Lower leg skin (tissue), 4 donors: ENCODE results near the gene RCN2. TPM values are rescaled to one million over a fixed set of nuclear protein-coding genes. Genes with fewer than 3 reads are reported as not detected.

Experiments used
- DNase-seq, 2 donors: peaks; one replicate each; pipeline ENCODE4 v3.0.0-alpha.2; 2019; ENCODE audit warnings: low spot score in 2 of 2
- H3K4me3 ChIP-seq: fragments of 200-600 bp; sonication (generic); 2 replicates; pipeline ENCODE4 v1.5.1; 2017; ENCODE audit warnings: mild to moderate bottlenecking, low read depth; ENCODE audit not compliant: poor library complexity, severe bottlenecking
- POLR2A ChIP-seq, 2 donors: fragments of 450-650 bp; IDR thresholded peaks; one replicate each; pipeline ENCODE4 v1.6.1; 2016 to 2017; ENCODE audit warnings: antibody characterized with exemption in 2 of 2, mild to moderate bottlenecking in 1 of 2, moderate library complexity in 1 of 2
- WGBS, 2 donors: methylation state at CpG; one replicate each; pipeline ENCODE4 v1.1.5; 2018; 5-methylcytosine and 5-hydroxymethylcytosine counted together
- intact Hi-C: fragments of 100-400 bp; cut with DNase I; formaldehyde crosslinking; loops from one replicate; pipeline ENCODE4 v1.15.0; 2023; ENCODE audit warnings: low total_unique reads
- total RNA-seq, 4 donors: library from RNA; depleted of rRNA; stranded (reverse); fragments of >200 nt; gene quantifications; one replicate each; pipeline ENCODE4 v1.1.0, GENCODE V29; 2016
- TF ChIP-seq, protein P1 (sequence below), 3 donors: fragments of 450-650 bp; IDR thresholded peaks; one replicate each; pipeline ENCODE4 v1.5.1; 2016; ENCODE audit warnings: antibody characterized with exemption in 3 of 3, mild to moderate bottlenecking in 3 of 3, moderate library complexity in 2 of 3

RCN2 gene
- total RNA-seq, 4 donors from 2014 or later, result 21.4 to 29.2 (median 23.8) TPM

DNA sequence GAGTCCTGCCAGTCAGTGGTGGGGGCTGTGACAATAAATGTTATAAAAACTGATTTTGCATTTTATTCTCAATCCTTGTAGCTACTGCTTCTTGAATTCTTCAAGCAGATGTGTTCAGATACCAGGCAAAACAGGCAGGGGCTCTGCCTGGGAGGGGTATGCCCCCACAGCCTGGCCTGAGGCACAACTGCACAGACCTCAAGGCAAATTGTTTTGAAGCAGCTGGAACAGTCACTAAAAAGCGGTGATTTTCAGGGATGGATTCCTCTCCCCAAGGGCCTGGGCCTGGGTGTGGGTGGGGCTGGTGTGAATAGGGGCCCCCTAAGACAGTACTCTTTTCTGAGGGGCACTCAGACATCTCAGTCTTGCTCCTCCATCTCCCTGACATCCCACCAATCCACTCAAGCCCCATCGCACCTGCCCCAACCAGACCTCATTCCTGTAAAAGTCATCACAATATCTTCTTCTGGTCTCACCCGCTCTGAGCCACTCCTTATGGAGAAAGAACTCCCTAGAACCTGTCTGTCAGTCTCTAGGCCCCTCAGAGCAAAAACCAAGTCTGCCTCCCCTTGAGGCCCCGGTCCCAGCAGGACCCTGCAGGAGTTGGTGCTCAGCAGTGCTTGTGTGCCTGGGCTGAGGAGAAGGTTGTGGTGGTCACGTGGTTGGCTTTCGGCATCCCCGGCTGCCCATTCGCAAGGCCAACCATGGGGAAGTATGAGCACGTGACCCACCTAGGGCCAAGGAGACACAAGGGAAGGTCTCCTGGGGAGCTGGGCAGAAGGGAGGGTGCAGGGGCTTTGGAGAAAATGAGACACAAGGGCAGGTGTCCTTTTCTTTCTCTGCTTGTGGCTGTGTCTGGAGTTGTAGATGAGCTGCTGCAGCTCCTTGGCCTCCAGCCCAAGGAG is 60.4 kb downstream of the RCN2 start:
- intact Hi-C loops, result no loop called here
- TF ChIP-seq, protein P1, sequence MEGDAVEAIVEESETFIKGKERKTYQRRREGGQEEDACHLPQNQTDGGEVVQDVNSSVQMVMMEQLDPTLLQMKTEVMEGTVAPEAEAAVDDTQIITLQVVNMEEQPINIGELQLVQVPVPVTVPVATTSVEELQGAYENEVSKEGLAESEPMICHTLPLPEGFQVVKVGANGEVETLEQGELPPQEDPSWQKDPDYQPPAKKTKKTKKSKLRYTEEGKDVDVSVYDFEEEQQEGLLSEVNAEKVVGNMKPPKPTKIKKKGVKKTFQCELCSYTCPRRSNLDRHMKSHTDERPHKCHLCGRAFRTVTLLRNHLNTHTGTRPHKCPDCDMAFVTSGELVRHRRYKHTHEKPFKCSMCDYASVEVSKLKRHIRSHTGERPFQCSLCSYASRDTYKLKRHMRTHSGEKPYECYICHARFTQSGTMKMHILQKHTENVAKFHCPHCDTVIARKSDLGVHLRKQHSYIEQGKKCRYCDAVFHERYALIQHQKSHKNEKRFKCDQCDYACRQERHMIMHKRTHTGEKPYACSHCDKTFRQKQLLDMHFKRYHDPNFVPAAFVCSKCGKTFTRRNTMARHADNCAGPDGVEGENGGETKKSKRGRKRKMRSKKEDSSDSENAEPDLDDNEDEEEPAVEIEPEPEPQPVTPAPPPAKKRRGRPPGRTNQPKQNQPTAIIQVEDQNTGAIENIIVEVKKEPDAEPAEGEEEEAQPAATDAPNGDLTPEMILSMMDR (IDR thresholded peaks at IDR 0.05), result no peak
- no peak for TF ChIP-seq POLR2A (IDR thresholded peaks at IDR 0.05)
- WGBS, 2 donors, result 88 to 95% methylated on average over 9 of the region's 9 CpGs
- no peak overlapping the region for H3K4me3 ChIP-seq
- peak in 1 of 2 donors; percentile 90 for DNase-seq

DNA sequence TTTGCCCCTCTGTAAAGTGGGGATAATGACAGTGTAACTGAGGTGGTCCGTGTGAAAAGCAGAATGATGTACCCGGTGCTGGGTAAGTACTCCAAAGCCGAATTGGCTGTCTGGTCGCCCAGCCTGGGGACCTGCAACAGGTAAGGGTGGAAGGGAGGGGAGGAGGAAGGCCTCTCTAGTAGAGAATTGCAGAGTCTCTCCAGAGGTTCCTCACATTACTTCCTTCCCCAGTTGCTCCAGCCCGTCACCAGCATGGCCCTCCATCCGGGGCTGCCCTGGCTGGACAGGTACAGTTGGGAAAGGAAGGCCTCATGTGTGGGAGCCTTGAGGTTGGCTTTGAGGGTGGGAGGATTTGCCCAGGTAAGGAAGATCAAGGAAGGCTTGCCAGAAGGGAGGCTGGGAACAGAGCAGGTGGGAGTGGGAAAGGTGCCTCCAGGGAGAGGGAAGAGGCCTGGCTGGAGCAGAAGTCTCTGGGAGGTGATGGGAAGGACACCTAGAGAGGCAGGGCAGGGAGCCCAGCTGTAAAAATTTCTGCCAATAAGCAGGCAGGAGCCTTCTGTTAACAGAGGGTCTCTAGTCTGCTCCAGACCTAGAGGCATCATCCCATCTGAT is 61.7 kb downstream of the RCN2 start:
- intact Hi-C loops, result no loop called here
- TF ChIP-seq POLR2A (IDR thresholded peaks at IDR 0.05), result no peak
- no peak for DNase-seq
- 87 to 91% methylated on average over 6 of the region's 6 CpGs for WGBS, 2 donors
- H3K4me3 ChIP-seq, result no peak overlapping the region

GRCh38 chr15:76994001-76994400 is 62.5 kb downstream of the RCN2 start:
- intact Hi-C loops, result no loop called here
- DNase-seq, result no peak
- H3K4me3 ChIP-seq, result no peak overlapping the region
- TF ChIP-seq, protein P1 (IDR thresholded peaks at IDR 0.05), result no peak
- TF ChIP-seq POLR2A (IDR thresholded peaks at IDR 0.05), result no peak
- 54 to 77% methylated on average over 7 to 8 of the region's 8 CpGs for WGBS, 2 donors

DNA sequence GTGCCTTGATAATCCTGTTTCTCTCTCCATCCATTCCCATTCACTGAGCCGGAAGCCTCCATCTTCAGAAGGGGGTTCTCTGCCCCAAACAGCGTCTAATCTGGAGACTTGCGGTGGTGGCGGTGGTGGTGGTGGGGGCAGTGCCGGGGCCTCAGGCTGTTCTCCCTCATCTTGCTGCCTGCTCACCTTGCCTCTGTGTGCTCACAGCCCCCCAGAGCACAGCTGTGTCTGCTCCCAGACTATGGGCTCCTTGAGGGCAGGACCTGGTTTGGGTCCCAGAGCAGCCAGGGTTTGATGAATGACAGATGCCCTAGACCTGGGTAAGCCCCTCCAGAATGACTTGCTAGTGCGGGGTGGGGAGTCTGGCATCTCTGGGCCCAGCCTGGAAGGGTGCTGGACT is 62.9 kb downstream of the RCN2 start:
- intact Hi-C loops, result no loop called here
- no peak for TF ChIP-seq POLR2A (IDR thresholded peaks at IDR 0.05)
- TF ChIP-seq, protein P1 (IDR thresholded peaks at IDR 0.05), result no peak
- no peak for DNase-seq
- H3K4me3 ChIP-seq, result no peak overlapping the region
- WGBS, 2 donors, result 90 to 94% methylated on average over 6 of the region's 6 CpGs

GRCh38 chr15:76994971-76995945 is 63.7 kb downstream of the RCN2 start, which contains the start of gene PSTPIP1:
TSS of gene PSTPIP1 (plus strand) at chr15:76995126. CDS start at chr15:76995574, 448 bp downstream.
- 33 to 37% methylated on average over 21 to 25 of the region's 28 CpGs for WGBS, 2 donors
- no peak within 1 kb of the TSS for H3K4me3 ChIP-seq
- DNase-seq, result peak in 1 of 2 donors; percentile 88
- TF ChIP-seq, protein P1 (IDR thresholded peaks at IDR 0.05), result no peak
- TF ChIP-seq POLR2A (IDR thresholded peaks at IDR 0.05), result no peak
- intact Hi-C loops, result loop anchor here (5.0 kb wide), 1 partner anchor 982 kb away; no protein-coding TSS in a partner anchor
